Measurements from ENCODE around the gene EMID1.

The EMID1 gene

DNA sequence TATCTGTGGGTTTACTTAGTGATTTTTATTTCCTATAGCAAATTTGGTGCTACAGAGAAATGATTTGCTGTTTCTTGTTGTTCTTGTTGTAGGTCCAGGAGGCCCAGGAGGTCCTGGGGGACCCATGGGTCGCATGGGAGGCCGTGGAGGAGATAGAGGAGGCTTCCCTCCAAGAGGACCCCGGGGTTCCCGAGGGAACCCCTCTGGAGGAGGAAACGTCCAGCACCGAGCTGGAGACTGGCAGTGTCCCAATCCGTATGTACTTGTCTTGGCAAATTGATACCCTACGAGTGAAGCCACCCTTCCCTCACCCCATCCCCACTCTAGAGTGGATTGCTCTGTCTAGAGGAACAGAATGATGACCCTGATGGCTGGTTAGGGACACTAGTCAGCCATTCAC lies 92.9 kb downstream of the EMID1 start:
- DNase-seq: no peak

DNA sequence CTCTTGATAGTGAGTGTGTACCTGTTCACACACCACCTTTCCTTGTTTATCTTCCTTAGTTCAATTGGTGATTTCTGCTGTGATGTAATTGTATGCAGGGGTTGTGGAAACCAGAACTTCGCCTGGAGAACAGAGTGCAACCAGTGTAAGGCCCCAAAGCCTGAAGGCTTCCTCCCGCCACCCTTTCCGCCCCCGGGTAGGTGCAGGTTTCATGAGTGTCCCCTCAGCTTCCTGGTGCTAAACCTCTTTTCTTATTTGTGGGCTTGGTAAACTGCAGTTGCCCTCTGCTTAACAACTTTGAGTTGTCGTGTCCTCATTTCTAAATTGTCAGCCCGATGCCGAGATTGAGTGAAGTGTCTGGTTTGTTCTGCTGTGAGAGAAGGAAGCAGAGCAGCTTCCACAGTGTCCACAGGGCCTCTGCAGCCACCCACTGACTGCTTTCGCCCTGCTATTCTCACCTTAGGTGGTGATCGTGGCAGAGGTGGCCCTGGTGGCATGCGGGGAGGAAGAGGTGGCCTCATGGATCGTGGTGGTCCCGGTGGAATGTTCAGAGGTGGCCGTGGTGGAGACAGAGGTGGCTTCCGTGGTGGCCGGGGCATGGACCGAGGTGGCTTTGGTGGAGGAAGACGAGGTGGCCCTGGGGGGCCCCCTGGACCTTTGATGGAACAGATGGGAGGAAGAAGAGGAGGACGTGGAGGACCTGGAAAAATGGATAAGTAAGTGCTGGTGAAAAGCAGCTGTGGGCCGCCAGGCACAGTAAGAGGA lies 93.6 kb downstream of the EMID1 start:
- no peak for DNase-seq

DNA sequence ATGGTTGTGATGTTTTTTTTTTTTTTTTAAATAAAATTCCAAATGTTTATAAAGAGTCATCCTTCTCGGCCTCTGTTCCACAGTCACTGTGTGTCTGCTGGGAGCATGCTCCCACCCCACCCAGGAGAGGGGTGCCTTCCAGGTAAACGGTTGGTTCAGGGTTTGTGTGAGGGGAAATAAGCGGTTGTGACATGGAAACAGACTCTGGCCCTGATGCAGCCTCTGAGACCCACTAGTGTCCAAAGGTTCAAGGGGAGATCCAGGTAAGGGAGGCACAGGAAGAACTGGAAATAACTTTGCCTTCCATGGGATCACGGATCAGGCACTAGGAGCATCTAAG lies 94.7 kb downstream of the EMID1 start:
- no peak for DNase-seq

DNA sequence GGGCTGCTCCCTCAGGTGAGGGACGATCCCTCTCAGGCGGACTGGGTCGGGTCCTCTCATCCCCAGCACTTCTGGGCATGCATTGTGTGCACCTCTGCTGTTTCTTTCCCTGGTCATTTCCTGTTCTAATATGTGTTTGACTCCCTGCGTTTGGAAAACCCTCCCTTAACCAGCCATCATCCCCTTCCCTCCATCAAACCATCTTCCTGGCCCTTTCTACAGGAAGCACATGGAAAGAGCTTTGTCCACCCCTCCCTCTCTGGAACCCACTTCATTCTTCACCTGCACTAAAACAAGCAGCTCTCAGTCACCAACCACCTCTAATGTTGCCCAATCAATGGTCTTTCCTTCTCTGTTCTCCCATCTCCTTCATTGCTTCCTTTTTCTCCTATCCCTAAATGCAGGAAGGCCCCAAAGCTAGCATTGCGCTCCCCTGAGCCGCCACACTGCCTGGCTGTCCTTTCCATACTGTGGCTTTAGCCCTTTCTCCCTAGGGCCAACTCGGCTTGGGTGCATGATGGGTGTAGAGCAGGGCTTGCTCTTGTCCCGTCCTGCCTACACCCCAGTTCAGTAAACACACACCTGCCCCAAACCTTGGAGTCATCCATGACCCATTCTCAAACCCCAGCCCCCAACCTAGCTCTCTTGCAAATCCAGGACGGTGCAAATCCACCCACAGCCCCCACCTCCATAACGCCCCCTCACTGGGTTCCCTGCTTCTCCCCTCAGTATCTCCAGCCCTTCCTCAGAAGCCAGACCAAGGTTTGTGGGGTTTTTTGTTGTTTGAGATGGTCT lies 95.3 kb downstream of the EMID1 start:
- DNase-seq: no peak

DNA sequence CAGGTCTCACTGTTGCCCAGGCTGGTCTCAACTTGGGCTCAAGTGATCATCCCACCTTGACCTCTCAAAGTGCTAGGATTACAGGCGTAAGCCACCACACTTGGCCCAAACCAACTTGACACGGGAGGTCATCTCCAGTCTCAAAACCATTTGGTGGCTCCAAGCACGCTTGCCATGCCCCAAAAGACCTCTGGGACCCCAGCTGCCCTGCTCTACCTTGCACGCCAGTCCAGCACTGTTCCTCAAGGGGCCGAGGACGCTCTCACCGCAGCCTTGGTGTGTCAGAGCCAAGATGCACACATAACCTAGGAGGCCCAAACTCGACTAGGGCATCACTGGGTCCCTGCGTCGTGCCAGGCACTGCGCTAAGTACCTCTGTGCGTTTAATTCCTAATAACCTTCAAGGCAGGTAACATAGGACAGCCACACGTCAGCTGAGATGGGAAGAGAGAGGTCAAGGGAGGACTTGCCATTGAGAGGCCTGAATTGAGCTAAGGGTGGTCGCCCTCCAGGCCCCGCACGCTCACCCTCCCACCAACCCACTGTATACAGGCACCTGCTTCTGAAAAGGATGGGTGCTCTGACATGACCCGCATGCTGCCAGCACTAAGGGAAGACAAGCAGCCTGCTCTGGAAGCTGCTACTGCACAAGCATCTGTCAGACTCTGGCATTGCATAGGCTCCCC lies 96.2 kb downstream of the EMID1 start:
- DNase-seq: no peak

DNA sequence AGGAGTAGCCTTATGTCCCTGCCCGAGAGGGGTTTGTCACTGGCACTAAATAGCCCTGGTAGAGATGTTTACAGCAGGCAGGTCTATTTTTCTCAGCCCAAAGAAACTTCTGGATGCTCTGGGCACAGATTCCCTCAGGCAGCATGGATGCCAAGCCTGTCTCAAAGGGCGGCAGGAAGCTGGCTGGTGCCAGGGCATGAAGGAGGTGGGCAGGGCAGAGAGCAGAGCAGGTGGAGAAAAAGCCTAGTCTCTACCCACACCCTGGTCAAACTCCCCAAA lies 96.6 kb downstream of the EMID1 start:
- DNase-seq: peak; percentile 53

DNA sequence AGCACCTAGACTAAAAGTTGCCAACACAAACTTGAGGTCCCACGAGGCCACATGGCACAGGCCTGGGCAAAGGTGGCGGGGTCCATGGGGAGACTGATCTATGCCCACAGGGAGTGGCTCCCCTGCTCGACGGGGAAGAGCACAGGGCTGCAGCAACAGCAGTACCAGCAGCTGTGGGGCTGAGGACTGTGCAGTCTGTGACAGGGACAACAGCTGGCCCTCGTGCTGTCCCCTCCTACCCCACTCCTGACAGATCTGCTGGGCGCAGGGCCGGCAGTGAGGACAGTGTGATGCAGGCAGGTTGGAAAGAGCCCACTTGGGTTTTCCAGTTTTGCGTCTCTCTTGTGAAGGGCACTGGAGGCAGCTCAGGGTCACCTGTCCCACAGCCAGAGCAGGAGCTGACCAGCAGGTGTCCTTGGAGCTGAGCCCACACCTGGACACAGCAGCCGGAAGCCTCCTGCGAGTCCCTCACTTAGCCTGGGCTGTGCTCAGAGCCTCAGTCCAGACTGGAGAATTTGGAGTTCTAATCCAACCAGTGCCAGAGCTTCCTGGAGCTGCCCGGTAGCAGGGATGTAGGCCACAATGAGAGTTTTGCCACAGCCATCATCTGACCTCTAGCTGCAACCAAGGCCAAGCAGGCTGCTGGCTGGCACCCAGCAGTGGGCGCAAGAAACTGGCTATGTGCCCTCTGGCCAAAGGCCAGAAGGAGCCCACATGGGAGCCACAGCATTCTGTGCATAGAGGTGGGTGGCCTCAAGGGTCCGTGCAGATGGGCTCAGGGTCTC lies 97.2 kb downstream of the EMID1 start:
- DNase-seq: no peak

DNA sequence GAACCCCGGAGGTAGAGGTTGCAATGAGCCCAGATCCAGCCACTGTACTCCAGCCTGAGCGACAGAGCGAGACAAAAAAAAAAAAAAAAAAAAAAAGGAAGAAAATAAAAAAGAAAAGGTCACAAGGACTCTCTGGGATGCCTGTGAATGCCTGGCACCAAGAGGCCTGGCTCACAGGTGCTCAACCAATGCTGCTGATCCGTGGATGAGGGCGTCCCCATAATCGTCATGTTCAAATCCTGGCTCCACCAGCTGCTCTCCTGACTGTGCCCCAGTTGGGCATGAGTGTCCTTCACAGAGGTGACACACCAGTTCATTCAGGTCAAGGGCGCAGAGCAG lies 100.1 kb downstream of the EMID1 start:
- peak; percentile 50 for DNase-seq

DNA sequence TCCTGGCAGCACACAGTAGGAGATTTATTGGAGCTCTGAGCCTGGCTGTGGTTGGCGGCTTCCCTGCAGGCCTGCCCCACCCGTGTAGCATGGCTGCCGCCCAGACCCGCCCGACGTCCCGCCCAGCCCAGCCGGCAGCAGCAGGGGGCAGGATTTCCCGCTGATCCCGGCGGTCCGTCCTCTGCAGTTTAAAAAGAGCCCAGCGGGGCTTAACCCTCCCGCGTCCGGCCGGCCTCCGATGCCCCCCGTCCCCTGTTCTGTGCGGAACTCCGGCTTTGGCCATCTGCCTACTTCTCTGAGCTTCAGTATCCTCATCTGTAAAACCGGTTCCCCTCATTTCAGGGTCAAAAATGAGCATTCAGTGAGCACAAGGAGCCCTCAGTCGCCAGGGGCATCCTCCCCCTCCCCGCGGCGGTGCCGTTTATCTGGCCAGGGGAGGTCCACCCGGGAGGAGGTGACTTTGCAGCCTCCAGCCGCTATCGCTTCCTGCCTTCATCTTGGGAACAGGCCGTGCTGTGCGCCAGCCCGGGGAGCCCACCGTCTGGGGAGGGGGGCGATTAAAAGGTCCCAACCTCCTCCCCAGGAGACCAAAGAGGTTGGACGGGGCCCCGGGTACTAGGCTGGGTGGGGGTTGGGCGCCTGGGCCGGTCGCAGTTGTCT lies 100.6 kb downstream of the EMID1 start, which contains the start of gene GAS2L1:
GAS2L1 (plus strand) TSS at position 476 of the 660 bp plus-strand sequence. CDS start 1,456 bp downstream, outside the sequence.
- DNase-seq: peak; percentile 50

DNA sequence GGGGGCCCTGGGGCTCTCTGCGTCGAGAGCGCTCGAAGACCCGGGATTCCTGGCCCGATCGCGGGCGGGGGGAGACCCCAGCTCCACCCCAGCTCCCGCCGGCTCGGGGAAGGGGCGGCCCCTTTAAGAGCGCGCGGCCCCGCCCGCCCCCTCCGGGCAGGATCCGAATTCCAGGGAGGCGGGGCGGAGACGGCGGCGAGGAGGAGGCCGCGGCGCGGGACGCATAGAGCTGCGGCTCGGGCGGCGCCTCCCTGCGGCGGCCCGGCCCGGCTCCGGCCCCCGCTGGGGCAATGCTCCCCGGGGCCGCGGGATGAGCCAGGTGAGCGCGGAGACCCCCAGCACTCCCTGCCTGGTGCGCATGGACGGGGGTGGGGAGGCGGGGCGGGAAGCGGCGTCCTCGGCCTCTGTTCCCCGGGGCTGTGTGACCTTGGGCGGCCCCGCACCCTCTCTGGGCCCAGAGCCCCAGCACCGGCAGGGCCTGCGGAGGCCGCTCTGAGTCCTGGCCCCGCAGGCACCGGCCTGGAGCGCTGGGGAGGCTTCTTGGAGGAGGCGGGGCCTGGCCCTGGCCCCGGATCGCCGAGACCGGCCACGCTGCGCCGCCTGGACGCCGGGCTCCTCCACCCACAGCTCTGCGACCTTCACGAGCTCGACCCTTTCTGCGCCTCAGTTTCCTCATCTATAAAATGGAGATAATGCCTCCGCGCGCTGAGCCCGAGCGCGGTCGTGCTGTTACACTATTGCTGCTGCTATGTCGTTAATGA lies 101.3 kb downstream of the EMID1 start:
- peak; percentile 34 for DNase-seq

DNA sequence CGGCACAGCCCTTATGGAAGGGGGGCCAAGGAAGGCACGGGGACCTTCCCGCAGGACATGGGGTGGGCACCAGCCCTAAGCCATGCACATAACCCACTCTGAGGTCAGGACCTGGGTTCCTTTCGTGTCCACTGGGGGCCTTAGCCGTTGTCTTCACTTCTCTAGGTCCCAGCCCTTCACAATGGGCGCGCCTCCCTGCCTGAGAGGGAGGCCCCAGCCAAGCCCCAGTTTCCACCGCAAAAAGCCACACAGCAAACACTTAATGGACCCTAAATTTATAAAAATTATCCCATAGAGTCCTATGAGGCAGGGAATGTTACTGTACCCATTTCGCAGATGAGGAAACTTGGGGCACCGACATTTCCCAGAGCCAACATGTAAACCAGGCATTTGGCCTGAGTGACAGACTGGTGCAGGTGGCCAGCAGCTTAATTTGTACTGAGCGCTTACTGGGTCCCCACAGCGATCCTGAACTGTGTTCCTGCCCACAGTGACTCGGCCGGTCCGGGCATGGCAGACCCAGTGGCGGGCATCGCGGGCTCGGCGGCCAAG lies 102.0 kb downstream of the EMID1 start:
- DNase-seq: no peak

DNA sequence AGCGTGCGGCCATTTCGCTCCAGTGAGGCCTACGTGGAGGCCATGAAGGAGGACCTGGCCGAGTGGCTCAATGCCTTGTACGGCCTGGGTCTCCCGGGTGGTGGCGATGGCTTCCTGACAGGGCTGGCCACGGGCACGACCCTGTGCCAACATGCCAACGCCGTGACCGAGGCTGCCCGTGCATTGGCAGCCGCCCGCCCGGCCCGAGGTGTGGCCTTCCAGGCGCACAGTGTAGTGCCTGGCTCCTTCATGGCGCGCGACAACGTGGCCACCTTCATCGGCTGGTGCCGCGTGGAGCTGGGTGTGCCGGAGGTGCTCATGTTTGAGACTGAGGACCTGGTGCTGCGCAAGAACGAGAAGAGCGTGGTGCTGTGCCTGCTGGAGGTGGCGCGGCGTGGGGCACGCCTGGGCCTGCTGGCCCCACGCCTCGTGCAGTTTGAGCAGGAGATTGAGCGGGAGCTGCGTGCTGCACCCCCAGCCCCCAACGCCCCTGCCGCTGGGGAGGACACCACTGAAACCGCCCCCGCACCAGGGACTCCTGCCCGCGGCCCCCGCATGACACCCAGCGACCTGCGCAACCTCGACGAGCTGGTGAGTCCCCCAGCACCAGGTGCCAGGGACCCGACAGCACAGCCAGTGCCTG lies 102.6 kb downstream of the EMID1 start:
- no peak for DNase-seq

DNA sequence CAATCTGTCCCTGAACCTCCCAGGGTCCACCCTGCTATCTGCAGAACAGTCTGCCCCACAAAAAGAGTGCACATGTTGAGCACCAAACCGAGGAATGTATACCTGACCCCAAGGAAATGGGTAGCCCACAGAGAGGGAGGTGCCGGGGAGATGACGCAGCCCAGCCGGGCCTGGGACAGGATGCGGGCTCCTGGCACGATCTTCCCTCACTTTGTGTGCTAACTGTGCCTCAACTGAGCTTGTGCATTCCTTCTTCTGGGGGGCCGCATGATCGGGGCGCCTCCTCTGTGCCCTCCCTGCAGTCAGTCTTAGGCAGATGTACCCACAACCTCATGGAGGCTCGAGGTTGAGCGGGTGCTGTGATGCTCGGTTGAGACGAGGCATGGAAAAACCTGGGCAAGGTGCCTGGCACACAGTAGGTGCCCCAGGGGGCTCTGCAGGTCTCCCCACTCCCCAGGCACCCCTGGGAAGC lies 103.1 kb downstream of the EMID1 start:
- no peak for DNase-seq
